Measurements from ENCODE around the gene NT5DC3. TPM values are rescaled to one million over a fixed set of nuclear protein-coding genes. Genes with fewer than 3 reads are reported as not detected.
"Not testable (repeated sequence)": the region's sequence is repeated elsewhere in the genome, so short reads cannot be mapped to it uniquely, and the experiment has no call there.

NT5DC3 gene
- total RNA-seq, 2 experiments from 2014 or later, result 6.0 to 6.4 TPM

DNA sequence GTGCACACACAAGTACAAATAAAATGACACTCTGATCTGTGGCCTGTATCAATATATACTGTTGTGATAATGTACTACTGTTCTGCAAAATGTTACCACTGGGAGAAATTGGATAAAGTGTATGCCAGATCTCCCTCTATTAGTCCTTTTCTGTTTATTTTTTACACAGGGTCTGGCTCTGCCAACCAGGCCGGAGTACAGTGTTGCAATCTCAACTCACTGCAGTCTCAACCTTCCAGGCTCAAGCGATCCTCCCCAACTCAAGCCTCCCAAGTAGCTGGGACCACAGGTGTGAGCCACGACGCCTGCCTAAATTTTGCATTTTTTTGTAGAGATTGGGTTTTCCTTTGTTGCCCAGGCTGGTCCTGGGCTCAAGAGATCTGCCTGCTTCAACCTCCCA is 1.9 kb downstream of the NT5DC3 start:
- Mint-ChIP-seq H3K27ac (no peak overlapping the region), H3K4me1 (ENCODE audit: low read depth) (peaks cover 21% of the 10 kb centered on the region), H3K9me3 (no peaks in the 10 kb centered on the region), H3K27me3 (ENCODE audit: low read depth) (no peaks in the 10 kb centered on the region), H3K4me3 (no peak overlapping the region), H3K36me3 (ENCODE audit: low read depth) (peaks cover 13% of the 10 kb centered on the region)
- DNase-seq, result no peak
- intact Hi-C loops (cut with micrococcal nuclease), result no loop called here
- CTCF ChIA-PET, result no interaction called here

DNA sequence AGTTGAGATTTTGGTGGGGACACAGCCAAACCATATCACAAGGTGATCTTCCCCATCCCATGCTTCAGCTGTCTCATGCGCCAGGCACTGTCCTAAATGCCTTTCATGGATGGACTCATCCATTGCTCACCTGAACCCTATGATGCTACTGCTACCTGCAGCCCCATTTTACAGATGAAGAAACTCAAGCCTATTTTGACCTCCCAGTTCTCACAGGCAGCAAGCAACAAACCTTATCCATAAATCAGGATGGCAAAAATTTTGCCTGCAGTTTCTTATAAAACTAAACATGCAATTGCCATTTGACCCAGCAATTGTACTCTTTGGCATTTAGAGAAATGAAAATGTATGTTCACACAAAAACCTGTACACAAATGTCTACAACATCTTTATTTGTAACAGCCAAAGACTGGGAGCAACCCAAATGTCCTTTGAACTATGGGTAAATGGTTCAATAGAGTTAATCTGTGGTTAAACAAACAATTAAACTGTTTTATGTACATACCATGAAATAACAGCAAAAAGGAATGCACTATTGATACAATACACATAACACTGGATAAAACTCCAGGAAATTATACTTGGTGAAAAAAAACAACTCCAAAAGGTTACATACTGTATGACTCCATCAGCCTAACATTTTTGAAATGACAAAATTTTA is 2.6 kb downstream of the NT5DC3 start:
- Mint-ChIP-seq H3K4me3 (no peak overlapping the region), H3K9me3 (no peaks in the 10 kb centered on the region), H3K36me3 (ENCODE audit: low read depth) (peaks cover 13% of the 10 kb centered on the region), H3K27ac (no peak overlapping the region), H3K27me3 (ENCODE audit: low read depth) (no peaks in the 10 kb centered on the region), H3K4me1 (ENCODE audit: low read depth) (peaks cover 21% of the 10 kb centered on the region)
- DNase-seq, result no peak
- intact Hi-C loops (cut with micrococcal nuclease), result no loop called here
- CTCF ChIA-PET, result no interaction called here

DNA sequence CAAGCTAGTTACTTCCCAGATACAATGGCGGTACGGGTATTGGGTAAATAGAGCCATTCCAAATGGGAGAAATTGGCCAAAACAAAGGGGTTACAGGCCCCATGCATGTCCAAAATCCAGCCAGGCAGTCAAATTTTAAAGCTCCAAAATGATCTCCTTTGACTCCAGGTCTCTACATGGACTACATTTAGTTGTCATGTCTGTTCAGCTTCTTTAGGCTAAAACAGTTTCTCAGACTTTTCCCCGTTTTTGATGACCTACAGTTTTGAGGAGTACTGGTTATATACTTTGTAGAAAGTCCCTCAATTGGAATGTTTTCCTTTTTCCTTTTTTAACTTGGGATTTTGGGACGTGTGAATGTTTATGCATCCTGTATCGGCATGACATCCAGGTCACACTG is 4.7 kb downstream of the NT5DC3 start:
- CTCF ChIA-PET, result no interaction called here
- Mint-ChIP-seq H3K9me3 (no peaks in the 10 kb centered on the region), H3K4me3 (no peak overlapping the region), H3K27ac (no peak overlapping the region), H3K36me3 (ENCODE audit: low read depth) (peaks cover 15% of the 10 kb centered on the region), H3K4me1 (ENCODE audit: low read depth) (peaks cover 16% of the 10 kb centered on the region), H3K27me3 (ENCODE audit: low read depth) (no peaks in the 10 kb centered on the region)
- intact Hi-C loops (cut with micrococcal nuclease), result no loop called here
- DNase-seq, result no peak

DNA sequence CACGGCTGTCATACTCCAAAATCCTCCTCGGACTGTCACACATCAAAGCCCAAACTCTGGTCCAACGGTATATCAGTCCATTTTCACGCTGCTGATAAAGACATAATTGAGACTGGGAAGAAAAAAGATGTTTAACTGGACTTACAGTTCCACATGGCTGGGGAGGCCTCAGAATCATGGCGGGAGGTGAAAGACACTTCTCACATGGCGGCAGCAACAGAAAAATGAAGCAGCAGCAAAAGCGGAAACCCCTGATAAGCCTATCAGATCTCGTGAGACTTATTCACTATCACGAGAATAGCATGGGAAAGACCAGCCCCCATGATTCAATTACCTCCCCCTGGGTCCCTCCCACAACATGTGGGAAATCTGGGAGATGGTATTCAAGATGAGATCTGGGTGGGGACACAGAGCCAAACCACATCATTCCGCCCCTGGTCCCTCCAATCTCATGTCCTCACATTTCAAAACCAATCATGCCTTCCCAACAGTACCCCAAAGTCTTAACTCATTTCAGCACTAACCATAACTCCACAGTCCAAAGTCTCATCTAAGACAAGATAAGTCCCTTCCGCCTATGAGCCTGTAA is 5.2 kb downstream of the NT5DC3 start:
- DNase-seq; CTCF ChIA-PET; H3K27ac Mint-ChIP-seq; H3K9me3 Mint-ChIP-seq; H3K4me3 Mint-ChIP-seq; H3K27me3 Mint-ChIP-seq (ENCODE audit: low read depth); intact Hi-C loops (cut with micrococcal nuclease): not testable (repeated sequence)
- Mint-ChIP-seq H3K4me1 (ENCODE audit: low read depth) (peaks cover 21% of the 10 kb centered on the region), H3K36me3 (ENCODE audit: low read depth) (peaks cover 18% of the 10 kb centered on the region)

DNA sequence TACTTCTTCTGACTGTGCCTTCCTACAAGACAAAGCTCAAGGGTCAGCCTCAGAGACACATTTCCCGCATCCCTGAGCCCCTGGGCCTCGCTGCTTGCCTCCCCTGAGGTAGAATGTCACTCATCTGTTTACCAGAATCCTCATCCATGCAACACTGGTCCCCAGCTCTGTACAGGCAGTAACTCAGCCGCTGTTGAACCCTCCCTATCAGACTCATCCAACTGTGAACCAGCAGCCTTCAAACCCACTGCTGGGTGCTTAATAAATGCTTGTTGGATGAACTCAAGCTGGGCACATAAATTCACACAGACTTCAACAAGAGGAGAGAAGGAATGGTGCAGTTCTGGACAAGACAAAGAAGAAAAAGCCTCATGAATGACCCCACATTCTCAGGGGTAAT is 6.1 kb downstream of the NT5DC3 start:
- no peak overlapping the region for H3K4me3 Mint-ChIP-seq
- no peak overlapping the region for H3K27ac Mint-ChIP-seq
- CTCF ChIA-PET, result no interaction called here
- H3K36me3 Mint-ChIP-seq (ENCODE audit: low read depth), result peaks cover 18% of the 10 kb centered on the region
- H3K4me1 Mint-ChIP-seq (ENCODE audit: low read depth), result peaks cover 19% of the 10 kb centered on the region
- intact Hi-C loops (cut with micrococcal nuclease), result no loop called here
- DNase-seq, result no peak
- peaks cover 8% of the 10 kb centered on the region for H3K9me3 Mint-ChIP-seq
- no peaks in the 10 kb centered on the region for H3K27me3 Mint-ChIP-seq (ENCODE audit: low read depth)

DNA sequence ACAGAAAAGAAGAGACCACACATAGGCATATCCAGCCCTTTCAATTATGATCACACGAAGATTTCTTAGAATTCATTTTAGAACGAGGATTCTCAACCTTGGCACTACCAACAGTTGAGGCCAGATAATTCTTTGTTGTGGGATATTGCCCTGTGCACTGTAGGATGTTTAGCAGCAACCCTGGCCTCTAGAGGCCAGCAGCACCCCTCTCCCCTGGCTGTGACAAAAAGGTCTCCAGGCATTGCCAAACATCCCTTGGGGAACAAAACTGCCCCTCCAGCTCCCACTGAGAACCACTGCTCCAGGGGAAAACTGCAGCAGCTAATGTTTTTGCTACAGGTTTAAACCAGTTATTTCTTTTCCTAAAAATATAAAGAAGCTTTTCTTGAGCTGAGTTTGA is 7.1 kb downstream of the NT5DC3 start:
- DNase-seq, result no peak
- H3K27me3 Mint-ChIP-seq (ENCODE audit: low read depth), result no peaks in the 10 kb centered on the region
- no peak overlapping the region for H3K27ac Mint-ChIP-seq
- peaks cover 18% of the 10 kb centered on the region for H3K36me3 Mint-ChIP-seq (ENCODE audit: low read depth)
- CTCF ChIA-PET, result no interaction called here
- H3K4me1 Mint-ChIP-seq (ENCODE audit: low read depth), result peaks cover 10% of the 10 kb centered on the region
- H3K4me3 Mint-ChIP-seq, result no peak overlapping the region
- H3K9me3 Mint-ChIP-seq, result peaks cover 8% of the 10 kb centered on the region
- intact Hi-C loops (cut with micrococcal nuclease), result no loop called here

DNA sequence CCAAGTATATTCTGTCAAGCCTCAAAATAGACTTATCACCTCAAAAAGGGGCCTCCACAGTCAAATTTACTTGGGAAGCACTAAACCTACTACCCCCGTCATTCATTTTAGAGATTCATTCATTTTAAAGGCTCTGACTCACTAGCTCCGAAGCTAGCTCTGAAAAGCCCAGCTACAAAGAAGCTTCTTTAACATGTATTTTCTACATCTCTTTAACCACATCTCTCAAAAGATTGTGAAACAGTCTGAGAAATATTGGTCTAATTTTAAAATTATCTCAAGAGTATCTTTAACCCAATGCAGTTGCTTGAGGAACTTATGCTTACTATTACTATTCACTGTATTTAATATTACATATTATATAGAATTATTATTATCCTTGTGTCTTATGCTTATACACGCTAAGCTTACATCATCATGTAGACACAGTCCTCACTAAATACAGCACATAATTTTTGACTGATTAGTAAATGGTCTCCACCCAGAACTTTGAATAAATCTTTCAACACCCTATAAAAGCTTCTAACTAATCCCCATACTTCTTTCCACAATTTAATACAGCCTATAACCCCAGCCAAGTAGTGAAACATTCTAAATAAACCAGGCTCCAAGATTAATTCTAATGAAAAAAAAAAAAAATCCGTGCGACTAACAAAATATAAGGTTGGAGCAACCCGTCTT is 7.8 kb downstream of the NT5DC3 start:
- Mint-ChIP-seq H3K4me1 (ENCODE audit: low read depth) (peaks cover 9% of the 10 kb centered on the region), H3K4me3 (no peak overlapping the region), H3K36me3 (ENCODE audit: low read depth) (peaks cover 18% of the 10 kb centered on the region)

DNA sequence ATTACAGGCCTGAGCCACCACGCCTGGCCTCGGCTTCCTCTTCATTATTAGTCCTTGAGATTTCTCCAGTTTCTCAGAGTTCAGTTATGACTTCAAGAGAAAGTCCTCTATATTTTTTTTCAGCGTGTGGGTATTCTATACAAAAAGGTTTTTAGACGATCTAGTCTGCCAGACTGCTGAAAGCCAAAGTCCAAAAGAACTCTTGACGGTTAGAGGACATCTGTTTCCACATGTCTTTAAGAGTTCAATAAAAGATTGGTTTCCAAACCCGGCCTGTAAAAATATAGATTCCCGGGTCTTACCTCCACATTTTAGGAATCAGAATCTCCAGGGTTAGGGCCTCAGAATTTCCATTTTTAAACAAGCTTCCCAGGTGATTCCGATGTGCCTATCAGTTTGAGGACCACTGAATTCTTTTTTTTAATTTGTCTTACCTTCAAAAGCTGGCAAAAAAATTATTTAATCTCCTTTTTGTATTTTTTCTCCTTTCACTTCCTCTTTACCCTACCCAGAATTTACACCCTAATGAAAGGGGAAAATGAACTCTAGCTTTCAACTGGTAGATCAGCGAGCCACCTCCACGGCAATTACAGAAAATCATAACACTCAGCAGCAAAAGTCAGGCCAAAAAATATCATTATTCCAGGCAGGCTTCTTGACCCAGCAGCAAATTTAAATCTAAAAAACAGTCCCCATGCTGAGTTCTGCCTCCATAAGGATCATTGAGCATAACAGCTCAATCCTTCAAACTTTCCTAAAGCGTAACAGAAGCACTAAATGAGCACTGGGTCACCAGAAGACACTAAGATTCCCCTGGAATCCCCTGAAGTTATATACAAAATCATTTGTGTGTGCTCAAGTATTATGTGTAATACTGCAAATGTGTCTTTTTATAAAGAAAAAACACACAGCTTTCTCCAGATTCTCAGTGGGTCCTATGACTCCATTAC is 8.7 kb downstream of the NT5DC3 start:
- DNase-seq, result no peak
- CTCF ChIA-PET, result interaction anchor here (1.0 kb wide), 1 partner anchor 10 kb away, joined by 3 read pairs; no protein-coding TSS in a partner anchor
- intact Hi-C loops (cut with micrococcal nuclease), result no loop called here
- no peaks in the 10 kb centered on the region for H3K27me3 Mint-ChIP-seq (ENCODE audit: low read depth)
- H3K4me3 Mint-ChIP-seq, result no peak overlapping the region
- H3K36me3 Mint-ChIP-seq (ENCODE audit: low read depth), result peaks cover 14% of the 10 kb centered on the region
- peaks cover 10% of the 10 kb centered on the region for H3K4me1 Mint-ChIP-seq (ENCODE audit: low read depth)
- H3K9me3 Mint-ChIP-seq, result peaks cover 8% of the 10 kb centered on the region
- H3K27ac Mint-ChIP-seq, result no peak overlapping the region

More for the DNA sequence above, 7.8 kb downstream of the NT5DC3 start:
- CTCF ChIA-PET, result interaction anchor here (1.0 kb wide), 1 partner anchor 9 kb away, joined by 3 read pairs; no protein-coding TSS in a partner anchor
- H3K27ac Mint-ChIP-seq, result no peak overlapping the region
- intact Hi-C loops (cut with micrococcal nuclease), result no loop called here
- no peak for DNase-seq
- no peaks in the 10 kb centered on the region for H3K27me3 Mint-ChIP-seq (ENCODE audit: low read depth)
- H3K9me3 Mint-ChIP-seq, result peaks cover 8% of the 10 kb centered on the region

DNA sequence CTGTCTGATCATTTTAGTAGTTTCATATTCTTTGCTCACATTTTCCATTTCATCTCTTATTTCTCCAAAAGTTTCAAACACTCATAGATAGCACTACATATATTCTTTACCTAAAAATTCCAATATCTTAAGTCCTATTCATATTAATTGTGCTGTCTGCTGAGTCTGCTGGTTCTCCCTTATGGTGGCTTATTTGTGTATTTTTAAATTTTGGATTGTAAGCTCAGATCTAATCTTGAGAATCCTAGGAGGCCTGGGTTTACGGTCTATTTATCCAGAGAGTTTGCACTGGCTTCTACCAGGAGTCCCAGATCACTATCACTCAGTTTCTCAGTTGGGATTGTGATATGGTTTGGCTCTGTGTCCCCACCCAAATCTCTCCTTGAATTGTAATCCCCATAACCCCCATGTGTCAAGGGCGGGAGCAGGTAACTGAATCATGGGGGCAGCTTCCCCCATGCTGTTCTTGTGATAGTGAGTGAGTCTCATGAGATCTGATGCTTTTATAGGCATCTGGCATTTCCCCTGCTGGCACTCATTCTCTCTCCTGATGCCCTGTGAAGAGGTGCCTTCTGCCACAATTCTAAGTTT is 10.2 kb downstream of the NT5DC3 start:
- no peak overlapping the region for H3K27ac Mint-ChIP-seq
- H3K9me3 Mint-ChIP-seq, result peaks cover 8% of the 10 kb centered on the region
- CTCF ChIA-PET, result no interaction called here
- DNase-seq, result no peak
- no peak overlapping the region for H3K4me3 Mint-ChIP-seq
- peaks cover 5% of the 10 kb centered on the region for H3K36me3 Mint-ChIP-seq (ENCODE audit: low read depth)
- no peaks in the 10 kb centered on the region for H3K27me3 Mint-ChIP-seq (ENCODE audit: low read depth)
- peaks cover 10% of the 10 kb centered on the region for H3K4me1 Mint-ChIP-seq (ENCODE audit: low read depth)
- intact Hi-C loops (cut with micrococcal nuclease), result no loop called here

DNA sequence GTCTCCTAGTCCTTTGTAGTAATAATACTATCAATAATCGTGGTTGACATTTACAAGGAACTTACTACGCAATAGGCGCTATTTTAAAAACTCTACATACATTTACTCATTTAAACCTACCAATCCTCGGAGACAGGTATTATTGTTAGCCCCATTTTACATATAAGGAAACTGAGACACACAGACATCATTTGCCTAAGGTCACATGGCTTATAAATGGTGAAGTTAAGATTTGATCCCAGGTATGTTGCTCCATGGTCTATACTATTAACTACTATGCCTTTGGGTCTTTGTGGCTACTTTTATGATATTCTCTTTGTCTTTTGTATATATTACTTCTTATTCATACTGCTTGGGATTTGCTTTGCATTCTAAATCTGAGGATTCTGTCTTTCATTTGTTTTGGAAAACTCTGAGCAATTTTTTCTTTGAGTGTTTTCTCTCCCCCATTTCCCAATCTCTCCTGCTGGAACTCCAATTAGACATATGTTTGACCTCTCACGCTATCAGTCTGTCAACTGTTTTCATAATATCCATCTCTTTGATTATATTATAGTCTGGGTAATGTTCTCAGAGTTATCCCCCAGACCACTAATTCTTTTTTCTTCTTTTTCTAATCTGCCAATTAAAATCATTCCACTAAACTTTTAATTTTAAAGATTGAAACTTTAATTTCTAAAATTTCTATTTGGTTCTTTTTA is 10.9 kb downstream of the NT5DC3 start:
- no peak for DNase-seq
- CTCF ChIA-PET, result no interaction called here
- Mint-ChIP-seq H3K4me3 (no peak overlapping the region), H3K9me3 (peaks cover 8% of the 10 kb centered on the region), H3K27me3 (ENCODE audit: low read depth) (no peaks in the 10 kb centered on the region), H3K27ac (no peak overlapping the region), H3K4me1 (ENCODE audit: low read depth) (peaks cover 10% of the 10 kb centered on the region), H3K36me3 (ENCODE audit: low read depth) (peaks cover 5% of the 10 kb centered on the region)
- intact Hi-C loops (cut with micrococcal nuclease), result no loop called here

DNA sequence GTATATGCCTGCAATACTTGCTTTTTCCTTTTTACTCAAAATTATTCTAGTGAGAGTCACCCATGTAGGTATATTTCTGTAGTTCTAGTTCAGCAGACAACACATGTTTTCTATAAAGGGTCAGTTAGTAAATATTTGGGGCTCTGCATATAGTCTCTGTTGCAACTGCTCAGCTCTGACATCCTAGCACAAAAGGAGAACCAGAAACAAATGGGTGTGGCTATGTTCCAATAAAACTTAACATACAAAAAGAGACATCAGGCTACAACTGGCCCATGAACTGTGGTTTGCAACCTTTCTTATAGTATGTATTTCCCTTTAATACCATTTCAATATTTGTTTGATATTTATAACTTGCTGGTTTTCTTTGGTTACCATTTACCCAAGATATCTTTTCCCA is 11.9 kb downstream of the NT5DC3 start:
- no peaks in the 10 kb centered on the region for H3K27me3 Mint-ChIP-seq (ENCODE audit: low read depth)
- CTCF ChIA-PET, result no interaction called here
- no peak for DNase-seq
- peaks cover 5% of the 10 kb centered on the region for H3K36me3 Mint-ChIP-seq (ENCODE audit: low read depth)
- H3K4me1 Mint-ChIP-seq (ENCODE audit: low read depth), result peaks cover 10% of the 10 kb centered on the region
- H3K4me3 Mint-ChIP-seq, result no peak overlapping the region
- H3K27ac Mint-ChIP-seq, result no peak overlapping the region
- intact Hi-C loops (cut with micrococcal nuclease), result no loop called here
- peaks cover 8% of the 10 kb centered on the region for H3K9me3 Mint-ChIP-seq
